Heart right ventricle (tissue), 16 donors: ENCODE results near the gene ANK3. TPM values are rescaled to one million over a fixed set of nuclear protein-coding genes. Genes with fewer than 3 reads are reported as not detected.

ENCODE experiments used
- ATAC-seq, 8 donors: fragments of 200-7000 bp; cut with Tn5 transposase; one replicate each; pipeline ENCODE4 v1.9.1; 2020; ENCODE audit warnings: mild to moderate bottlenecking in 8 of 8, moderate library complexity in 8 of 8, moderate number of reproducible peaks in 1 of 8
- DNase-seq, 2 donors: peaks; one replicate each; pipeline ENCODE4 v3.0.0-alpha.2; 2020
- H3K27ac ChIP-seq, 10 donors: fragments of 200-600 bp; sonication (generic) in 2 of 10; one replicate each; pipeline versions ENCODE4 v1.5.0 to v1.8.0; 2020 to 2022; ENCODE audit warnings: mild to moderate bottlenecking in 3 of 10
- H3K27me3 ChIP-seq, 7 donors: fragments of 200-600 bp; one replicate each; pipeline ENCODE4 v1.8.0; 2021 to 2022; ENCODE audit warnings: mild to moderate bottlenecking in 2 of 7
- H3K36me3 ChIP-seq, 9 donors: fragments of 200-600 bp; sonication (generic) in 1 of 9; one replicate each; pipeline versions ENCODE4 v1.5.0 to v1.8.0; 2020 to 2022; ENCODE audit warnings: mild to moderate bottlenecking in 2 of 9
- H3K4me1 ChIP-seq, 9 donors: fragments of 200-600 bp; sonication (generic) in 1 of 9; one replicate each; pipeline versions ENCODE4 v1.5.0 to v1.8.0; 2020 to 2022; ENCODE audit warnings: mild to moderate bottlenecking in 4 of 9
- H3K4me3 ChIP-seq, 10 donors: fragments of 200-600 bp; sonication (generic) in 2 of 10; one replicate each; pipeline versions ENCODE4 v1.5.0 to v1.8.0; 2020 to 2022; ENCODE audit warnings: mild to moderate bottlenecking in 7 of 10, moderate library complexity in 2 of 10
- H3K9me3 ChIP-seq, 11 donors: fragments of 200-600 bp in 10 of 11; sonication (generic) in 2 of 11; one replicate each; pipeline versions ENCODE4 v1.5.0 to v1.8.0; 2013 to 2022; ENCODE audit warnings: mild to moderate bottlenecking in 2 of 11, control low read depth in 1 of 11, moderate library complexity in 1 of 11
- CTCF ChIP-seq, 9 donors: fragments of 200-600 bp; sonication (generic) in 2 of 9; IDR thresholded peaks; one replicate each; pipeline versions ENCODE4 v1.5.0 to v1.8.0; 2021 to 2022; ENCODE audit warnings: antibody characterized with exemption in 9 of 9, mild to moderate bottlenecking in 5 of 9, moderate library complexity in 1 of 9
- WGBS, 2 donors: extraction: QIAGEN DNeasy Blood & Tissue Kit; methylation state at CpG; one replicate each; pipeline ENCODE4 v1.1.7; 2013; ENCODE audit warnings: inconsistent platforms in 1 of 2; 5-methylcytosine and 5-hydroxymethylcytosine counted together
- intact Hi-C, 10 donors: fragments of 100-400 bp; cut with DNase I; formaldehyde crosslinking; loops; one replicate each; pipeline versions ENCODE4 v1.11.1 to v1.14.2; 2022
- polyA plus RNA-seq, 2 donors: library from polyadenylated mRNA; stranded (reverse); fragments of 200-250 nt; gene quantifications; one replicate each; pipeline ENCODE4 v1.2.3, GENCODE V29; 2013
- total RNA-seq, 10 donors: library from RNA; stranded (reverse); fragmentation: NEBNext Ultra II Directional in 3 of 10; extraction: Animal tissue kit (Norgen Biotek cat#: 25700) in 3 of 10; gene quantifications; one replicate each; pipeline versions ENCODE4 v1.2.1 to v1.2.4, GENCODE V29; 2021 to 2023
- donor health status: Arrhythmogenic right ventricular cardiomyopathy.
- donor health status: ischemic (EF 13 %, LVEDD 7.1; RV severe dilation, severe dysfunction).
- donor health status: healthy with polysubstance abuse.
- donor health status: DM: no; HTN: yes; CAD: no.
- donor health status: DM: no; HTN: no; CAD: no.
- donor health status: ischemic (EF 25% LVEDD 6.9; RV normal size, moderate dysfunction).
- donor health status: ischemic (EF 25% LVEDD 5.7; RV mildly dilated, moderate dysfunction).
- donor health status: healthy.
- donor health status: DM: yes; HTN: yes; CAD: no.
- donor health status: Ischemic cardiomyopathy.
- donor health status: ischemic (EF 35%, LVEDD 5.7; RV mildly dilated, moderate dysfunction).
- donor health status: nonischemic (EF 11% LVEDD 7.7; RV severe dilation, severe dysfunction).
- donor health status: DM: yes; HTN: yes; CAD: no.
- donor health status: PGD.
- donor health status: ischemic (EF 29% LVEDD 5.4; RV normal size, mild dysfunction).
- donor health status: nonischemic (EF 23%, LVEDD 6.1; RV moderate dilation, normal function).

The ANK3 gene
- total and polyA plus RNA-seq, 12 donors = 34.4 to 287 (median 245) TPM

GRCh38 chr10:60207894-60208293, 181.8 kb downstream of the ANK3 start:
- Histone ChIP-seq H3K36me3 (peaks cover 0 to 60% (median 0%) of the 10 kb centered on the region in 9 donors), H3K4me1 (peaks cover 0 to 10% (median 3%) of the 10 kb centered on the region in 9 donors), H3K9me3 (peaks cover 0 to 16% (median 5%) of the 10 kb centered on the region in 11 donors), H3K4me3 (no peak overlapping the region), H3K27me3 (no peaks in the 10 kb centered on the region), H3K27ac (no peak overlapping the region)
- WGBS, 2 donors = 74 to 80% methylated on average over 5 of the region's 5 CpGs
- no peak for DNase-seq
- intact Hi-C loops = loop anchor here in 8 of 10 donors (5.0 to 10.0 kb wide), 9 partner anchors 91 to 229 kb away; no protein-coding TSS in a partner anchor
- peak in 1 of 8 donors; percentile 33 for ATAC-seq
- TF ChIP-seq CTCF (IDR thresholded peaks at IDR 0.05) = no peak

- no peak for TF ChIP-seq CTCF (IDR thresholded peaks at IDR 0.05)
- H3K9me3 ChIP-seq = peaks cover 0 to 7% (median under 1%) of the 10 kb centered on the region in 11 donors
- no peaks in the 10 kb centered on the region for H3K27me3 ChIP-seq
- ATAC-seq (no peak), DNase-seq (no peak)
- 63 to 65% methylated on average over 4 of the region's 4 CpGs for WGBS, 2 donors
- no peak overlapping the region for H3K4me3 ChIP-seq
- no peak overlapping the region for H3K27ac ChIP-seq
- H3K4me1 ChIP-seq = peaks cover 0 to 10% (median 3%) of the 10 kb centered on the region in 9 donors
- peaks cover 0 to 59% (median 5%) of the 10 kb centered on the region in 9 donors for H3K36me3 ChIP-seq
- intact Hi-C loops = loop anchor here in 8 of 10 donors (5.0 to 10.0 kb wide), 9 partner anchors 89 to 231 kb away; no protein-coding TSS in a partner anchor
Measured at GRCh38 chr10:60206735-60207134, 182.9 kb downstream of the ANK3 start.

GRCh38 chr10:60205741-60206140, 183.9 kb downstream of the ANK3 start:
- no peak for DNase-seq
- intact Hi-C loops = loop anchor here in 9 of 10 donors (2.0 to 10.0 kb wide), 10 partner anchors 88 to 232 kb away; no protein-coding TSS in a partner anchor
- peaks cover 0 to 10% (median 3%) of the 10 kb centered on the region in 9 donors for H3K4me1 ChIP-seq
- no peaks in the 10 kb centered on the region for H3K9me3 ChIP-seq
- no peaks in the 10 kb centered on the region for H3K27me3 ChIP-seq
- H3K36me3 ChIP-seq = peaks cover 0 to 54% (median 4%) of the 10 kb centered on the region in 9 donors
- no peak for ATAC-seq
- no peak overlapping the region for H3K27ac ChIP-seq
- WGBS, 2 donors = 82 to 89% methylated on average over 3 of the region's 3 CpGs
- H3K4me3 ChIP-seq = no peak overlapping the region
- no peak for TF ChIP-seq CTCF (IDR thresholded peaks at IDR 0.05)

- peak in 2 of 8 donors; percentile 36 to 45 for ATAC-seq
- Histone ChIP-seq H3K9me3 (no peaks in the 10 kb centered on the region), H3K4me3 (no peak overlapping the region), H3K27me3 (no peaks in the 10 kb centered on the region), H3K27ac (no peak overlapping the region), H3K36me3 (peaks cover 0 to 55% (median 4%) of the 10 kb centered on the region in 9 donors), H3K4me1 (peaks cover 0 to 18% (median 3%) of the 10 kb centered on the region in 9 donors)
- intact Hi-C loops = loop anchor here in 8 of 10 donors (2.0 to 10.0 kb wide), 7 partner anchors 87 to 231 kb away; no protein-coding TSS in a partner anchor
- 53 to 60% methylated on average over 1 of the region's 1 CpG for WGBS, 2 donors
- peak; percentile 12 to 68 (median 62) for TF ChIP-seq CTCF (IDR thresholded peaks at IDR 0.05)
- DNase-seq = no peak
Measured at GRCh38 chr10:60203993-60204618, 185.6 kb downstream of the ANK3 start.
